Activated naive CD8-positive, alpha-beta T cell (primary cell): ENCODE measurements around the gene ANKRD22.

Source experiments
- H3K27ac Mint-ChIP-seq: one replicate; pipeline ENCODE4 v1.8.0; 2021; ENCODE audit warnings: mixed read lengths
- H3K27me3 Mint-ChIP-seq: one replicate; pipeline ENCODE4 v1.8.0; 2021; ENCODE audit warnings: mixed read lengths
- H3K36me3 Mint-ChIP-seq: one replicate; pipeline ENCODE4 v1.8.0; 2021; ENCODE audit warnings: mixed read lengths
- H3K4me1 Mint-ChIP-seq: one replicate; pipeline ENCODE4 v1.8.0; 2021; ENCODE audit warnings: low read depth, mixed read lengths
- H3K4me3 Mint-ChIP-seq: one replicate; pipeline ENCODE4 v1.8.0; 2021; ENCODE audit warnings: mild to moderate bottlenecking, mixed read lengths
- H3K9me3 Mint-ChIP-seq: one replicate; pipeline ENCODE4 v1.8.0; 2021; ENCODE audit warnings: low read depth, mixed read lengths

ANKRD22 gene

GRCh38 chr10:88851706-88852105 is at the start of gene ANKRD22:
Gene ANKRD22, minus strand, starts transcription at chr10:88851844. Its CDS starts 237 bp downstream, at chr10:88851607.
- Mint-ChIP-seq H3K36me3 (no peaks in the 10 kb centered on the region), H3K4me1 (peaks cover 16% of the 10 kb centered on the region), H3K27me3 (no peaks in the 10 kb centered on the region), H3K9me3 (no peaks in the 10 kb centered on the region), H3K4me3 (no peak within 1 kb of the TSS), H3K27ac (no peak within 1 kb of the TSS)

- no peaks in the 10 kb centered on the region for H3K27me3 Mint-ChIP-seq
- H3K27ac Mint-ChIP-seq, result peak overlapping the region; percentile 99
- H3K36me3 Mint-ChIP-seq, result peaks cover 13% of the 10 kb centered on the region
- H3K9me3 Mint-ChIP-seq, result no peaks in the 10 kb centered on the region
- peaks cover 76% of the 10 kb centered on the region for H3K4me1 Mint-ChIP-seq
- no peak overlapping the region for H3K4me3 Mint-ChIP-seq
These were observed 48.2 kb upstream of the ANKRD22 start for GRCh38 chr10:88899886-88900285.

DNA sequence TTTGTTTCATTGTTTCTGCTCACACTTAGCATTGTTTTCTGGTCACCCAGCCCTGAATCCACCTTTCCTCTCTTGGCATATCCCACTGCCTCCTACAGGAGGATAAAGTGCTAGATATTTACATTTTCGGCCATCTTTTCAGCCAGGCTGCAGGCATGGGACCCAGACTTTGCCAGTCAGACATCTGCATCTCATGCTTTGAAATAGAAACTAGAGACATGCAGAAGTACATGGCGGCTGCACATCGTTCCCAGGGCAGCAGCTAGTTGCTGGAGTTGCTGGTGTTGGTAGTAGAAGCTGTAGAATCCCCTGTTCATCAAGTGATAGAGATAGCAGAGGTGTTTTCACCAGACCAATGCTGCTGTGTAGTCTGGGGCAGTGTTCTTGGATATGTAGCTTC is 47.1 kb upstream of the ANKRD22 start:
- peaks cover 82% of the 10 kb centered on the region for H3K4me1 Mint-ChIP-seq
- H3K36me3 Mint-ChIP-seq, result peaks cover 12% of the 10 kb centered on the region
- H3K4me3 Mint-ChIP-seq, result no peak overlapping the region

GRCh38 chr10:88896994-88897853 is 45.6 kb upstream of the ANKRD22 start:
- peak overlapping the region; percentile 93 for H3K27ac Mint-ChIP-seq
- peaks cover 8% of the 10 kb centered on the region for H3K36me3 Mint-ChIP-seq
- H3K4me1 Mint-ChIP-seq, result peaks cover 79% of the 10 kb centered on the region
- no peaks in the 10 kb centered on the region for H3K27me3 Mint-ChIP-seq
- H3K4me3 Mint-ChIP-seq, result peak overlapping the region; percentile 76
- H3K9me3 Mint-ChIP-seq, result no peaks in the 10 kb centered on the region

More for the DNA sequence above, 47.1 kb upstream of the ANKRD22 start:
- H3K9me3 Mint-ChIP-seq, result no peaks in the 10 kb centered on the region
- no peaks in the 10 kb centered on the region for H3K27me3 Mint-ChIP-seq
- peak overlapping the region; percentile 69 for H3K27ac Mint-ChIP-seq

GRCh38 chr10:88896372-88896993 is 44.8 kb upstream of the ANKRD22 start:
- H3K36me3 Mint-ChIP-seq, result peaks cover 5% of the 10 kb centered on the region

GRCh38 chr10:88895250-88895649 is 43.6 kb upstream of the ANKRD22 start:
- peaks cover 75% of the 10 kb centered on the region for H3K4me1 Mint-ChIP-seq
- no peaks in the 10 kb centered on the region for H3K9me3 Mint-ChIP-seq
- no peaks in the 10 kb centered on the region for H3K27me3 Mint-ChIP-seq
- no peak overlapping the region for H3K4me3 Mint-ChIP-seq
- peaks cover 6% of the 10 kb centered on the region for H3K36me3 Mint-ChIP-seq
- H3K27ac Mint-ChIP-seq, result no peak overlapping the region

More at GRCh38 chr10:88896372-88896993, 44.8 kb upstream of the ANKRD22 start:
- Mint-ChIP-seq H3K27ac (peak overlapping the region; percentile 93), H3K9me3 (no peaks in the 10 kb centered on the region), H3K4me3 (peak overlapping the region; percentile 76), H3K4me1 (peaks cover 76% of the 10 kb centered on the region), H3K27me3 (no peaks in the 10 kb centered on the region)

DNA sequence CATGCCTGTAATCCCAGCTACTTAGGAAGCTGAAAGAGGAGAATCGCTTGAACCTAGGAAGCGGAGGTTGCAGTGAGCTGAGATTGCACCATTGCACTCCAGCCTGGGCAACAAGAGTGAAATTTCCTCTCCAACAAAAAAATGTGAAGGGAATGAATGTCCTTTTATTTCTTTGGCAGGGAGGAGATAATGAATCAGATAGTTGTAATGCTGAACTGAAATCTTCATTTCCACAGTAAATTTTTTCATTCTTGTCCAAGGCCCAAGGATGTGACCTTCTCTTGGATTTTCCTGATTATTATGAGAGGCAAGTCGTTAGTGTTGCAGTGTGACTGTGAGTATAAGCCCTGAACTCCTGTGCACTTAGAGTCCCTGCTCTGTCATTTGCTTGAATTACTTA is 42.0 kb upstream of the ANKRD22 start:
- Mint-ChIP-seq H3K9me3 (no peaks in the 10 kb centered on the region), H3K36me3 (peaks cover 4% of the 10 kb centered on the region), H3K4me1 (peaks cover 78% of the 10 kb centered on the region), H3K27me3 (no peaks in the 10 kb centered on the region), H3K4me3 (no peak overlapping the region), H3K27ac (no peak overlapping the region)

DNA sequence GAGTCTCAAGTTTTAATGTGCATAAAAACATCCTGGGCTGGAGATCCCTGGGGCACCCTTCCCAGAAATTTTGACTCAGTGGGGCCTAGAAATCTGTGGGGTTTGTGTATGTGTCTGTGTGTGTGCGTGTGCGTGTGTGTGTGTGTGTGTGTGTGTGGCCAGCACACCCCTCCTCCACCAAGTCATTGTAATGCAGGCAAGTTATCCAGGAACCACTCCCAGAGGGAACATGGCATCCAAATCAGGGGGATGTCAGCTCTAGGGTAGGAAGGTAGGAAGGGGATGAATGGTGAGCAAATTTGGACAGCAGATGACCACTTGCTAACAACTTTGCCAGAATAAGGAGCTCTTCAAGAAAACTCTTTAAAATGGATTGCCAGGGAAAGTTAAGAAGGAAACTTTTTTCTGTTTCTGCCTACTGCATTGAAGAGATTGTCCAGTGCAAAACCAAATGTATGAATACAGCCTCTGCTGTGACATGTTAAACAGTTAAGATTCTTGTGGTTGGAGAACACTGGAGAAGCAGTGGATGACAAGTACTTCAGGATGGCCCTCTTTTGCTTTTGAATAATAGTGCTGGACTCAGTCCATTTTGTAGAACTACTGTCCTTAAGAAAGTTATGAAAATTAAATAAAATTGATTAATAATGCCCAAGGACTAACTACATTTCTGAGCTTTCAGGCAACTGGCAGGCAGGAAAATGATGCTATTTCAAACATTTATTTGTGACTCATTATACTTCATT is 40.8 kb upstream of the ANKRD22 start:
- peaks cover 78% of the 10 kb centered on the region for H3K4me1 Mint-ChIP-seq

GRCh38 chr10:88890681-88891381 is 39.2 kb upstream of the ANKRD22 start:
- no peak overlapping the region for H3K4me3 Mint-ChIP-seq
- H3K27ac Mint-ChIP-seq, result peak overlapping the region; percentile 38
- H3K27me3 Mint-ChIP-seq, result no peaks in the 10 kb centered on the region
- H3K36me3 Mint-ChIP-seq, result peaks cover 11% of the 10 kb centered on the region
- no peaks in the 10 kb centered on the region for H3K9me3 Mint-ChIP-seq
- H3K4me1 Mint-ChIP-seq, result peaks cover 80% of the 10 kb centered on the region

More for the DNA sequence above, 40.8 kb upstream of the ANKRD22 start:
- Mint-ChIP-seq H3K27me3 (no peaks in the 10 kb centered on the region), H3K36me3 (peaks cover 11% of the 10 kb centered on the region), H3K4me3 (no peak overlapping the region), H3K27ac (peak overlapping the region; percentile 67), H3K9me3 (no peaks in the 10 kb centered on the region)

DNA sequence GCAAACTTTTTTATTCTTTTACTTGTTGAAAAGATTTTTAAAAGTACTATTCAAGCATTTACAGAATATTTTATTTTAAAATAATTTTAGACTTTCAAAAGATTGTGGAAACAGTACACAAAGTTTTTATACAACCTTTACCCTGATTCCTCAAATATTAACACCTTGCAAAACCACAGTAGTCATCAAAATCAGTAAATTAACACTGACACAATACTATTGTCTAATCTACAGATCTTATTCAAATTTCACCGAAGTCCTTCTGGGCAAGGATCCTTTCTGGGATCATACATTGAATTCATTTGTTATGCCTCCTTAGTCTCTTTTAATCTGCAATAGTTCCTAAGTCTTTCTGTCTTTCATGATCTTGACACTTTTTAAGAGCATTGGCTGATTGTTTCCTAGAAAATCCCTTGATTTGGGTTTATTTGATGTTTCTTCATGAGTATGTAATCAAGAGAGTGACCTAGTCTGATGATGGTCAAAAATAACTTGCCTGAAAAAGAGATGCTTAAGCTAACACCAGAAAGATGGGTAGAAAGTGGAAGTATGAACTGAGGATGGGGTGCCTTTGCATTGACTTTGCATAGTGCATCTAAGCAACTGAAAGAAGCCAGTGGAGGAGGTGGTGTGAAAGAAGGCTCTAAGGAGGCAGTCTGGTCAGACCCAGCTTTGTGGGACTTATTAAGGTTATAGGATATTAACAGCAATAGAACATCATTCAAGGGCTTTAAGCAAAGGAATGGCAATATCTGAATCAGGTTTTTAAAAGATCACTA is 38.1 kb upstream of the ANKRD22 start:
- H3K9me3 Mint-ChIP-seq, result no peaks in the 10 kb centered on the region
- no peak overlapping the region for H3K4me3 Mint-ChIP-seq
- peaks cover 14% of the 10 kb centered on the region for H3K36me3 Mint-ChIP-seq
- H3K27ac Mint-ChIP-seq, result no peak overlapping the region
- H3K4me1 Mint-ChIP-seq, result peaks cover 81% of the 10 kb centered on the region
- no peaks in the 10 kb centered on the region for H3K27me3 Mint-ChIP-seq

DNA sequence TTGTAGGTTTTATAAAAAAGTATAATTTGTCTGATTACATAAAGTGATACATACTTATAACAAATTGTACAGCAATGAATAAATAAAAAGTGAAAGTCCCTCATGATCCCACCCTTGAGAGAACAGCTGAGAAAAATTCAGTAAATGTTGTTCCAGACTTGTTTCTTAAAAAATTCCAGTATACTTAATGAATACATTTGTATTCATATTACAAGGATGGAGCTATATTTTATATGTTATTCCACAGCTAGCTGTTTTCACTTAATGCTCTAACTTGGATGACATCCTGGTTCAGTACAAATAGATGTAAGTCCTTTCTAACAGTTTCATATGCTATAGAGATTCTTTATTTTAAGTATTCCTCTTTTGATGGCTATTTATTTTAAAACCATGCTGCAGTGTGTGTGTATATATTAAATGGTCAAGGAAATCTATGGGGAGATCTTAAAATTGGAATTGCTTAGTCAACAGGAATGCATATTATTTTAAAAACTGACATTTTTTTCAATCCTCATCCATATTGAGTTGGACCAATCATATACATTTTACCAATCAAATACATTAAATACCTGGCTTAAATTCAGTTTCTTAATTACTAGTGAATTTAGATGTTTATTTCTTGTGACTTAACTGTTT is 37.3 kb upstream of the ANKRD22 start:
- Mint-ChIP-seq H3K27me3 (no peaks in the 10 kb centered on the region), H3K4me3 (no peak overlapping the region), H3K4me1 (peaks cover 85% of the 10 kb centered on the region), H3K9me3 (no peaks in the 10 kb centered on the region), H3K36me3 (peaks cover 16% of the 10 kb centered on the region), H3K27ac (peak overlapping the region; percentile 10)

DNA sequence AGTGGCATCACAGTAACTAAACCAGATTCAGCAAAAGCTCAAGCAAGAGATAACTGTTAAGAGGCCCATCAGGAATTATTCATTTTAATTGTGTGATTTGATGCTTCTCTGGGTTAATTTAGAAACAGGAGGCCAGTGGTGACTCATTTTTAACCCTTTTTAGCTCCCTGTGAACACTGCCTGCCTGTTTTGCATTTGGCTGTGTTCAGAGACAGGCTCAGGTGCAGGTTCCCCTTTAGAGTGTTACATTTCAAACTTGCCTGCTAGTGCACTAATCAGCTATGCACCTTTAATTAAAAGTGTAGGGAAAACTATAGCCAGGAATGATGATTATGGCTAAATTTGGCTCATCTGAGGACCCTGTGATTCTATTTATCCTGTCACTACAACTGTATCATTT is 34.9 kb upstream of the ANKRD22 start:
- Mint-ChIP-seq H3K4me3 (peak overlapping the region; percentile 21), H3K27ac (peak overlapping the region; percentile 23), H3K4me1 (peaks cover 93% of the 10 kb centered on the region), H3K36me3 (peaks cover 29% of the 10 kb centered on the region), H3K27me3 (no peaks in the 10 kb centered on the region), H3K9me3 (no peaks in the 10 kb centered on the region)

DNA sequence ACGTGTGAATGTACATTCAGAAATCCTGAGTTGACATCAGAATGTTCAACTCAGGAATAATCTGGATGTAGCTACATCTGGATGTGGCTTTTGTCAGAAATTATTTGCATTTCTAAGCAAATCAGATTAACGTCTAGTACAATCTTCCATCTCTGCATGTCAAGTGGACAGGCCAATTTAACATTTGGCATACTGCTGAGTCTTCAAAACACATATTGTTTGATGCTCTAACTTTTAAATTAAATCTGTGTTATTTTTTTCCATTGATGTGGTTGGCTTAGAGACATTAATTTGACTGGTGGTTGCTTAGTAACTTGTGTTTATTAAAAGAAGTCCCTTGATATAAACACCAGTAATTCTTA is 31.8 kb upstream of the ANKRD22 start:
- Mint-ChIP-seq H3K27me3 (no peaks in the 10 kb centered on the region), H3K36me3 (peaks cover 25% of the 10 kb centered on the region), H3K9me3 (no peaks in the 10 kb centered on the region), H3K27ac (peak overlapping the region; percentile 72), H3K4me1 (peaks cover 85% of the 10 kb centered on the region), H3K4me3 (peak overlapping the region; percentile 97)
